Activated gamma-delta T cell treated with Interleukin-2 at 50 U/mL for 16 hours (primary cell): Measurements from ENCODE around the gene PDE8B.

ENCODE experiments used
- DNase-seq: peaks from one replicate; pipeline ENCODE4 v3.0.0-alpha.2; 2020

The PDE8B gene

GRCh38 chr5:77418601-77419581 lies 208.4 kb downstream of the PDE8B start:
- DNase-seq: no peak

DNA sequence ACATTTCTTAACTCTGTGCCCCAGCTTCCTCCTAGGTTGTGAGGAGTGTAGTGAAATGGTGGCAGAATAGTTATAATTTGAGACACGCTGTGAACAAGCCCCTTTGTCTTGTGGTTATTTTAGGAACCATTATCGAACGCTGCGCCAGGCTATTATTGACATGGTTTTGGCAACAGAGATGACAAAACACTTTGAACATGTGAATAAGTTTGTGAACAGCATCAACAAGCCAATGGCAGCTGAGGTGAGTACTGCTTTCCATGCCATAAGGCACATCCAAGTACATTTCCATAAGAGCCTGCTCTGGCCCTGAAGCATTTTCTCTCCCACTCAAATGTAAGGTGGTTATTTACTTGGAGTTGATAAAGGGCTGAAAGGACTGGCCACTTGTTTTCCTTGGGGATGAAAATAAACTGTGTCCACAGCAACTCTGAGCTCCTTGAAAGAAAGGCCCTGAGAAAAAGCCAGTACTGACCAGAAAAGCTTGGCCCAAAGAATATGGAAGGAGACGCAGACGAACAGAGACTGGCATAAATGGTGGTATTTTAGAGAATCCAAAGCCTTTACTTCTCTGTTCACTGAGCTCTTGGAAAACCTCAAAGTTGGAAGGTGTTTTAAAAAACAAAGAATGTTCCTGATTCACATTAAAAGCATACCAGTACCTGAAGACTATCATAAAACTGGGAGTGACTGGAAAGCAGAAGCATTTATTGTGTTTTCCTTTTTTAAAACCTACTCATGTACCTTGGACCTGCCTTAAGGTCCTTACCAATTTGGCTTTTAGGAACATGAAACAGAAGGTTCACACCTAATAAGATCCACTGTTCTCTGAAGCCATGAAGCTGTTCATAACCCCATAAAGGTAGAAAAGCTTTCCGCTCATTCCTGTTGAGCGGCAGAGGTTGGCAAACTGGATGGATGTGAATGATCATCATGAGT lies 209.4 kb downstream of the PDE8B start:
- DNase-seq: no peak

DNA sequence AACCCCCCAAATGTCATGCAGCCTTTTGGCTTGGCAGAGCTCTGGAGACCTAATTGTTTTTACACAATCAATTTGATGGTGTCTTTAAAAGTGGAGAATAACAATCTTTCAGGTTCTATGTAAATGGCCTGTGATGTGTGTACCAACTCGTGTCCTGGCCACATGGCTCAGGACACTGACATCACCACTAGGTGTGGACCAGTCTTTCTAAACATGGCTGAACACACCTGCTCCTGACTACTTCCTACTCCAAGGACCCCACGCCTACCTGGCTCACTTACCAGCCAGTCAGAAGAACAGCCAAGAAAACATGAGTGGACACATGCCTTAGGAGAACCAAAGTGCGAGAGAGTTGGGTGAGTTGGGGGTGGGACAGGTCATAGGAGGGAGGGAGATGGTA lies 210.5 kb downstream of the PDE8B start:
- no peak for DNase-seq

- DNase-seq: no peak
Observed at GRCh38 chr5:77423022-77423750, 212.7 kb downstream of the PDE8B start.

DNA sequence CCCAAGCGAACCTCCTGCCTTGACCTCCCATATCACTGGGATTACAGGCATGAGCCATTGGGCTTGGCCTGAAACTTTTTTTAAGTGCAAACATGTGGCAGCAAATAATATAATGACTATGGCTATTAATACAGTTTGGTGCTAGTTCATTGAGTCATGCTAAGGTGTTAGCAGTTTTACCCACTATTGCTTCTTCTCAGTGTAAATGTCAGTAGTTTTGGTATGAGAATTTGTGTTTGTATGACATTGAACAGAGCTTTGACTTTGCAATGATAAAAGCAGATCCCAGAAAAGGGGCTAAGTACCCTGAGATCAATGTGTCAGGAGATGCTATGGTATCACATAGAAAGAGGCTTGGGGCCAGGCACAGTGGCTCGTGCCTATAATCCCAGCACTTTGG lies 214.4 kb downstream of the PDE8B start:
- no peak for DNase-seq

- no peak for DNase-seq
Observed at GRCh38 chr5:77425420-77425819, 214.9 kb downstream of the PDE8B start.

GRCh38 chr5:77425998-77426659 lies 215.6 kb downstream of the PDE8B start:
- no peak for DNase-seq

- DNase-seq: no peak
Observed at GRCh38 chr5:77426670-77427069, 216.2 kb downstream of the PDE8B start.

DNA sequence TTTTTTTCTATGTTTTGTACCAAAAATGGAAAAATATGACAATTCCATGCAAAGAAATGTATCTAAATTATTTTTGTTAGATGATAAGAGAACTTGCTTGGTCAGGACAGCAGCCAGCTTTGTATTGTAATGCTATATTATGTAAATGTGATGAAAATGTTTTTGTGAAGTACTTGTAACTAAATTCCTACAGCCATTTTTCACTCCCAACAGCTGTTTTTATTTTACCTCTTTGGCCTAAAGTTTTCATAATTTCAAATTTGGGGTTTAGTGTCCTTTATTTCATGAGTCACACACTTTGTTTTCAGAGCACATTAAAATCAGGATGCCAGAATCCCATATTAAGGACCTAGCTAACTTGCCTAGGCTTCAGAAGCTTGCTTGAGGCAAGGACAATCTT lies 217.5 kb downstream of the PDE8B start:
- no peak for DNase-seq

DNA sequence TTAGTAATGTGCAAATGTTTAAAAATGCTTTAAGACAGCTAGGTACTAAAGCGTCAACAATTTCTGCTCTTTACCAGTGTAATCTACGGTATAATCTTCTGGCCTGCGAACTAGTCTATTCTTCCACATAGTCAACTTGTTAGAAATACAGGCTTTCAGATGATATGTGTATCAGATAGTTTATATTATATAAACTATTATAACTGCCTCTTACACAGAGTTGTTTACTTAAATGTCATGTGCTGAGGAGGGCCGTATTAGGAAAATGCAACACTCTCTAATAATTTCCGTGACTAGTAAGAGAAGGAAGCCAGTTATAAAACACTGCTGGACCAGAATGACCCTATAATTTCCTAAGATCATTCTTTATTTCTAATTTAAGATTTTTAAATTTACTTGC lies 218.0 kb downstream of the PDE8B start:
- no peak for DNase-seq

- DNase-seq: no peak
Observed at GRCh38 chr5:77430726-77431125, 220.2 kb downstream of the PDE8B start.

- DNase-seq: no peak
Observed at GRCh38 chr5:77431286-77431685, 220.8 kb downstream of the PDE8B start.

DNA sequence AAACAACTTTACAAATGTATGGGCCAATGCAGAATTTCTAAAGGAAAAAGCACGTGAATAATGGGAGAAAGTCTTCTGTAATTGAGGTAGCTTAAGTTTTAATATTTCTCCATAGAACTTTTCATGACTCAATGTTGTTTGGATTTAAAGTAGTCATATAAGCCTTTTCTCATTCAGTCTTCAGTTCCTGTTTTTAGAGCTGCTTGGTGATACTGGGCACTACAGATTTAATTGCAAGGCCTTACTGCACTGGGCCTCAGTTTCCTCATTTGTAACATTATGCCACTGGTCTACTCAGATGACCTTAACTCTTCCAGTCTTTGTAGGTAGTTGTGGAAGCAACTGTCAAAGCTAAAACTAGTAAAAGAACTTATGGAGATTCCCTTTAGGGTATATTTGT lies 221.2 kb downstream of the PDE8B start:
- no peak for DNase-seq

- DNase-seq: no peak
Observed at GRCh38 chr5:77437194-77437593, 226.7 kb downstream of the PDE8B start.

DNA sequence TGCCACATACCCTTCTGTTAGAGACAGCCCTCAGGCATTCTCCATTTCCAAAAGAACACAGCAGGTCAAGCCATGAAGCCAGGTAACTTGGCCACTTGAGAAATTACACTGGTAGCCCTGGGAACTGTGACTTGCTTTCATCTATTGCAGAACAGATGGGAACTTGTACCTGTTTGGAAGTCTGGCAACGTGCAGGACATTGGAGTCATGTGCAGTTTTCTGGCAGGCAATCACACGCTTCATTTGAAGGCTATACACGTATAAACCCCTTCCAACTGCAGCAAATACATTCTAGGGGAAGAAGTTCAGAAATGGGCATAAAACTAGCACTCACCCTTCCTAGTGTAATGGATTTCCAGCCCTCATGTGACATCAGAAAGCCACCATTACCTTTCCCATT lies 227.6 kb downstream of the PDE8B start:
- no peak for DNase-seq

DNA sequence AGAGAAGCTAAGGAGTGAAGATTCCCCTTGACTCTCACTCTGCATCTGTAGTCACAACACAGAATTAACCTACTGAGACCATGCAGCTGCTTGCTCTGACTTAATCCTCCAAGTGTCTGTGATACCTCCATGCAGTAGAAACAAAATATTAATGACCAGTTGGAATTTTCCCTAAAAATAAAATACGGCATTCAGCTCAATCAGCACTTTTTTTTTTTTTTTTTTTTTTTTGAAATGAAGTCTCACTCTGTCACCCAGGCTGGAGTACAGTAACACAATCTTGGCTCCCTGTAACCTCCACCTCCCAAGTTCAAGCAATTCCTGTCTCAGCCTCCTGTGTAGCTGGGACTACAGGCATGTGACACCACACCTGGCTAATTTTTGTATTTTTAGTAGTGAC lies 233.2 kb downstream of the PDE8B start:
- no peak for DNase-seq

- DNase-seq: no peak
Observed at GRCh38 chr5:77444356-77444755, 233.9 kb downstream of the PDE8B start.

- no peak for DNase-seq
Observed at GRCh38 chr5:77448831-77449230, 238.4 kb downstream of the PDE8B start.

DNA sequence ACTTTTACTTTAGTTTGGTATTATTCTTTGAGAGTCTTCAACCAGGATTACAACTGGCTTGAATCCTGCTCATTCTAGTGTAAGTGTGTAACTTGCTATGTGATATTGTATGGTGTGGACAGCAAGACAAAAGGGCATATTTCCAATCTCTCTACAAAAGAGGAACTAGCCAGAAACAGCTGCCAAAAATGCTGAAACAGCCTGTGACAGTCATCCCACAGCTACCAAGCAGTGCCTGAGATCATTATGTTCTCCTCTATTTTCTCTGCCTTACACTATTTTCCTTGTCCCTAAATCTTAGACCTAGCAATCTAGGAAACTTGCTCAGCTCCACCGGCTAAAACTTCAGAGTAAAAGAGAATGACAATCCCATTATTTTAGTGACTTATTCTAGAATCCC lies 238.8 kb downstream of the PDE8B start:
- DNase-seq: no peak

DNA sequence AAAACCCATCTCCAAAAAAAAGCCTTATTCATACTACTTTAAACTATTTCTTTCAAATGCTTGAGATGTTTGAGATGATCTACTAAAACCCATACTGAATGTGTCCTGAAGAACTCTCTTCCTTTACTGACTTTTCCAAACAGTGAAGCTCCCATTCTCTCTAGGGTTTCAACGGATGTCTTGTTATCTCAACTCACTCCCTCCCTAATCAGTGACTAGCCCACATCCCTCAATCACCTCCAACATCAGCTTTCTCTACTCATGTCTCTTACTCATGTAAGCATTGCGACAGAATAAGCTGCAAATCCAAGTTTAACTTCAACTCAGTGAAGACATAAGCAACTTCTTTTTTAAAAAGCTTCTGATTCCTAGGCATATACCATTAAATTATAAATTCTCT lies 239.5 kb downstream of the PDE8B start:
- no peak for DNase-seq

GRCh38 chr5:77452351-77452750 lies 241.9 kb downstream of the PDE8B start:
- DNase-seq: no peak

DNA sequence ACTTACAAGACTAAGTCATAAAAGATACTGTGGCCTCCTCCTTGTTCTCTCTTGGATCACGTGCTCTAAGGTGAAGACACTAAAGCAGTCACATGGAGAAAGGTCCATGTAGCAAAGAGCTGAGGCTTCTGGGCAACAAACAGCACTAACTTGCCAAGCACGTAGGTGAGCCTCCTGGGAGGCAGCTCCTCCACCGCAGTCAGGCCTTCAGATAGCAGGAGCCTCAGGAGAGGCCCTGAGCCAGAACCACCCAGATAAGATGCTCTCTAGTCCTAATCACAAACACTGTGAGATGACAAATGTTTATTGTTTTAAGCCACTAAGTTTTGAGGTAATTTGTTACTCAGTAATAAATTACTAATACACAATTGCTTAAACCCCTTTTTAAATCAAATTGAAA lies 243.6 kb downstream of the PDE8B start:
- no peak for DNase-seq
